ENCODE results near the gene UNC13C. TPM values are rescaled to one million over a fixed set of nuclear protein-coding genes. Genes with fewer than 3 reads are reported as not detected.

Gene UNC13C
- total RNA-seq, 4 donors from 2014 or later = 0.17 to 0.44 TPM; not detected in 2

- TF ChIP-seq, protein P1, sequence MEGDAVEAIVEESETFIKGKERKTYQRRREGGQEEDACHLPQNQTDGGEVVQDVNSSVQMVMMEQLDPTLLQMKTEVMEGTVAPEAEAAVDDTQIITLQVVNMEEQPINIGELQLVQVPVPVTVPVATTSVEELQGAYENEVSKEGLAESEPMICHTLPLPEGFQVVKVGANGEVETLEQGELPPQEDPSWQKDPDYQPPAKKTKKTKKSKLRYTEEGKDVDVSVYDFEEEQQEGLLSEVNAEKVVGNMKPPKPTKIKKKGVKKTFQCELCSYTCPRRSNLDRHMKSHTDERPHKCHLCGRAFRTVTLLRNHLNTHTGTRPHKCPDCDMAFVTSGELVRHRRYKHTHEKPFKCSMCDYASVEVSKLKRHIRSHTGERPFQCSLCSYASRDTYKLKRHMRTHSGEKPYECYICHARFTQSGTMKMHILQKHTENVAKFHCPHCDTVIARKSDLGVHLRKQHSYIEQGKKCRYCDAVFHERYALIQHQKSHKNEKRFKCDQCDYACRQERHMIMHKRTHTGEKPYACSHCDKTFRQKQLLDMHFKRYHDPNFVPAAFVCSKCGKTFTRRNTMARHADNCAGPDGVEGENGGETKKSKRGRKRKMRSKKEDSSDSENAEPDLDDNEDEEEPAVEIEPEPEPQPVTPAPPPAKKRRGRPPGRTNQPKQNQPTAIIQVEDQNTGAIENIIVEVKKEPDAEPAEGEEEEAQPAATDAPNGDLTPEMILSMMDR (IDR thresholded peaks at IDR 0.05; ENCODE audit: low read depth) = no peak
These were observed 67.2 kb downstream of the UNC13C start for GRCh38 chr15:54045397-54045796.

DNA sequence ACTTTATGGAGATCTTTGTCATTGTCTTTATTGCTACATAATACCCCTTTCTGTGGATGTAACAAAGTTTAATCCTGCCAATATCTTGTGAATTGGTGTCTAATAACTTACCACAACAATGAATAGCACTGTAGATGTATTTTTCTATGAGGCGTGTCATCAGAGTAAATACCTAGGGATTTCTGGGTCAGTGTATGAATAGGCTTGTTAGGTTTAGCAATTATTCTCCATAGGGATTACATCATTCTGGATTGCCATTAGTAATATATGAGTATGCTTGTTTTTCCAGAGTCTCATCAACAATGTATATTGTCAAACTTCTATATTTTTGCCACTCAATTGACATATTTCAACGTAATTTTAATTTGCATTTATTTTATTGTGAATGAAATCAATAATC, 67.9 kb downstream of the UNC13C start:
- TF ChIP-seq, protein P1 (IDR thresholded peaks at IDR 0.05; ENCODE audit: low read depth) = no peak

- TF ChIP-seq, protein P1 (IDR thresholded peaks at IDR 0.05; ENCODE audit: low read depth) = no peak
These were observed 86.1 kb downstream of the UNC13C start for GRCh38 chr15:54064365-54064764.

- TF ChIP-seq, protein P1 (IDR thresholded peaks at IDR 0.05; ENCODE audit: low read depth) = no peak
These were observed 88.2 kb downstream of the UNC13C start for GRCh38 chr15:54066403-54066802.

DNA sequence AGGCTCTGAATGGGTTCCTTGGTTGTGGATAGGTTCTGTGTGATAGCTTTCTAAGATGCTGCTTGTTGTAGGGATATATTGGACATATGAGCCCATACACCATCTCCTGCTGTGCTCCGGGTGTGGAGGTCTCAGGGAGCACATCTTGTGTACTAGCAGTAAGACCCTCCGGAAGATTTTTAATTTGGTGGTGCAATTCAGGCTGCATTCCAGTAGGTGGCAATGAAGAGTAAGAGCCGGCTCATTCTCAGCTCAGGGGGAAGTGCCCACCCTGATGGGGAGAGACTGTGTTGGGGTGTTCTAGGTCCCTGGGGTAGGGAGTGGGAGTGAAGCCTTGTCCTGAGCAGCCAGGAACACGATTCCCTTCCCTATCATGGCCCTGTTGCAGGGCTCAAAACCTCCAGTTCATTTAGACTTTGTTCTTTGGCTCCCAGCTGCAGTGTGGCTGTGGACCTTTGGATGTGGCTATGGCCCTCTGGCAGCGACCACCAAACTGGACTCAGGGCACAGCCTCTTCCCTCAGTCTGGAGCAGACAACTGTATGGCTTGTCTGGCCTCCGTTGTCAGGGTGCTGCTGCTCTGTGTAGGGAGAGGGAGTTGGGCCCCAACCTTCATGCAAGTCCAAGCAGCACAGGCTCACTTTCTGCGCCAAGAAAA, 104.7 kb downstream of the UNC13C start:
- TF ChIP-seq, protein P1 (IDR thresholded peaks at IDR 0.05; ENCODE audit: low read depth) = no peak

DNA sequence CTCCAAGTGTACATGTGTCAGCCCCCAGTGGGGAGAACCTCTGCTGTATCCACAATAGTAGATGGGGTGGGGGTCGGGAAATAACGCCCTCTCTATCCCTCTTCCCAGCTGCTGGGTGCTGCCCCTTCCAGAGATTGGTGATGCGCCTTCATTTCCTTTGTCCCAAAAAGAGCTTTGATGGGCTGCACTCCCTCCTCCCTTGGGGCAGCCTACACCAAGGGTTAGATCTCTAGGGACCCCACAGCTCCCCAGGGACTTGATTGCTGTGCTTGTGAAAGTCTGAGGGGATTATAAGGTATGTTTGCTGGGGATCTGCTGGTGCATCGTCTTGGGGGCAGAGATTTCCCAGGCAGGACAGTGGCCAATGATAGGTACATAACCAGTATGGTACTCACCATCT, 105.3 kb downstream of the UNC13C start:
- TF ChIP-seq, protein P1 (IDR thresholded peaks at IDR 0.05; ENCODE audit: low read depth) = no peak

GRCh38 chr15:54083991-54084390, 105.8 kb downstream of the UNC13C start:
- TF ChIP-seq, protein P1 (IDR thresholded peaks at IDR 0.05; ENCODE audit: low read depth) = no peak
